RPMI8226 (cell line): Measurements from ENCODE around the gene CLSTN2.

Experiments
- DNase-seq: peaks from one replicate; pipeline ENCODE4 v3.0.0-alpha.2; 2015

The CLSTN2 gene

GRCh38 chr3:140572334-140572733 lies 637.3 kb downstream of the CLSTN2 start:
- DNase-seq = no peak

GRCh38 chr3:140573011-140573410 lies 638.0 kb downstream of the CLSTN2 start:
- DNase-seq = no peak

GRCh38 chr3:140574375-140574774 lies 639.4 kb downstream of the CLSTN2 start:
- DNase-seq = no peak

- DNase-seq = no peak
Measured at GRCh38 chr3:140576449-140576848, 641.5 kb downstream of the CLSTN2 start.

- DNase-seq = no peak
Measured at GRCh38 chr3:140577911-140578310, 642.9 kb downstream of the CLSTN2 start.

- DNase-seq = no peak
Measured at GRCh38 chr3:140579260-140579659, 644.3 kb downstream of the CLSTN2 start.

- DNase-seq = no peak
Measured at GRCh38 chr3:140580746-140581145, 645.8 kb downstream of the CLSTN2 start.

- DNase-seq = no peak
Measured at GRCh38 chr3:140584549-140584948, 649.6 kb downstream of the CLSTN2 start.

- DNase-seq = no peak
Measured at GRCh38 chr3:140585828-140586227, 650.8 kb downstream of the CLSTN2 start.

- no peak for DNase-seq
Measured at GRCh38 chr3:140586311-140586710, 651.3 kb downstream of the CLSTN2 start.

- DNase-seq = no peak
Measured at GRCh38 chr3:140588558-140588957, 653.6 kb downstream of the CLSTN2 start.

GRCh38 chr3:140593766-140594165 lies 658.8 kb downstream of the CLSTN2 start:
- no peak for DNase-seq

- DNase-seq = no peak
Measured at GRCh38 chr3:140595295-140595694, 660.3 kb downstream of the CLSTN2 start.

GRCh38 chr3:140597364-140597763 lies 662.4 kb downstream of the CLSTN2 start:
- no peak for DNase-seq

GRCh38 chr3:140597792-140598191 lies 662.8 kb downstream of the CLSTN2 start:
- no peak for DNase-seq

- DNase-seq = no peak
Measured at GRCh38 chr3:140599009-140599408, 664.0 kb downstream of the CLSTN2 start.

GRCh38 chr3:140599496-140599895 lies 664.5 kb downstream of the CLSTN2 start:
- no peak for DNase-seq

- no peak for DNase-seq
Measured at GRCh38 chr3:140601881-140602280, 666.9 kb downstream of the CLSTN2 start.

- no peak for DNase-seq
Measured at GRCh38 chr3:140602781-140603180, 667.8 kb downstream of the CLSTN2 start.

- DNase-seq = no peak
Measured at GRCh38 chr3:140603766-140604165, 668.8 kb downstream of the CLSTN2 start.

GRCh38 chr3:140610544-140610943 lies 675.6 kb downstream of the CLSTN2 start:
- DNase-seq = no peak

GRCh38 chr3:140614001-140614400 lies 679.0 kb downstream of the CLSTN2 start:
- no peak for DNase-seq

GRCh38 chr3:140617135-140617534 lies 682.1 kb downstream of the CLSTN2 start:
- DNase-seq = no peak

GRCh38 chr3:140626856-140627255 lies 691.9 kb downstream of the CLSTN2 start:
- DNase-seq = no peak
